22Rv1 (cell line): ENCODE data around the gene BRD4.

Source experiments
- H3K27ac ChIP-seq: fragments of 450-650 bp; 2 replicates; pipeline ENCODE4 v1.5.1; 2017
- CTCF ChIP-seq: fragments of 450-650 bp; IDR thresholded peaks from 2 replicates; pipeline ENCODE4 v1.5.1; 2017; ENCODE audit warnings: mild to moderate bottlenecking
- ZFX ChIP-seq: fragments of 450-650 bp; IDR thresholded peaks from 2 replicates; pipeline ENCODE4 v1.6.1; 2017; ENCODE audit warnings: antibody characterized with exemption, borderline replicate concordance

The BRD4 gene

GRCh38 chr19:15248106-15248505 lies 84.2 kb downstream of the BRD4 start:
- H3K27ac ChIP-seq: no peak overlapping the region; the same call in 1 of the 2 replicates
- no peak for TF ChIP-seq CTCF
- TF ChIP-seq ZFX: no peak

DNA sequence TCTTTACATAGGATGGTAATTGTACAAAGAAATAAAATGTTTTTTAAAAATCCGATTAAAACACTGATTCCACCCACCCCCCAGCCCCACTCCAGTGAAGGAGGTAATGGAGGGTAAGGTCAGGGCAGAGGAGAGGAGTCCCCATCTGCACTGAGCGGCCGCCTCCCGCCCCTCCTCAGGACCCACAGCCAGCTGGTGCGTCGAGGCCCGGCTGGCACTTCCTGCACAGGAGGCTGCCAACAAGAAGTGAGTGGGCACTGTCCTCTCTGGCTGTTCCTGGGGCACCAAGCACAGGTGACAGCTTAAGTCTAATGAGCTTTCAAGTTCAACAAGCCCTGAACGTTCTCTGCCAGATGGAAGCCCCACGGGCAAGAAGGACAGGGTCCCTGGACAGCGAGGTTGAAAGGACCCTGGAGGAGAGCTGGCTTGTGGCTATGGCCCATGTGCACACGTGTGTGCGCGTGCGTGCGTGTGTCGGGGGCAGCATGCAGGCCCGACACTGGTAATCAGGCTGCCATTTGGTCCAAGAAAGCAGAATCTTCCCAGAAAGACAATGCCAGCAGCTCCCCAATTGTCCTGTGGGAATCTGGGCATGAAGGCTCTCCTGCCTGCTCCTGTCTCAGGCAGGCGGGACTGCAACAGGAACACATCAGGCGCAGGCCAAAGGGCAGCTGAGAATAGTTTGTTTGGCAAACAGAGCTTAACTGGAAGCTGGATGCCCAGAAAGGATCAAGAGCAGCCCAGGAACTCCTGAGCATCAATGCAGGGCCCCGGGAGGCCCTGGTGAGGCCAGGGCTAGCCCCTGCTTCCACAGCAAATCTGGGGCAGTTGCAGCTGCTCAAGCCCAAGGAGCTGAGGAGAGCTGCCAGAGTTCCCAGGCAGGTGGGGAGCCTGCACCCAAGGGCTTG lies 85.0 kb downstream of the BRD4 start:
- TF ChIP-seq ZFX (no peak), CTCF (no peak)
- no peak overlapping the region for H3K27ac ChIP-seq

DNA sequence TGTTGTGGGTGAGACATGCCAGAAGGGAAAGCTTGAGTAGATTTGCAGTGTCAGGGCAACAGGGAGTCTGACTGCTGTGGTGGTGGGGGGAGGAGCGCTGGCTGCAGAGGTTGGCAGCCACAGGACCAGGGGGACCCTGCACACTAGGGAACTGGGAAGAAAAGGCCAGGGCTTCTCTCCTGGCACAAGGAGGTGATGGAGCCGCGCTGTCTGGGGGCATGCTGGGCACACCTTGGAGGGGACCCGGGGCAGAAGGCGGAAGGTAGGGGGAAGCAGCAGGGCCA lies 86.2 kb downstream of the BRD4 start:
- no peak overlapping the region for H3K27ac ChIP-seq
- TF ChIP-seq CTCF: no peak
- TF ChIP-seq ZFX: no peak

DNA sequence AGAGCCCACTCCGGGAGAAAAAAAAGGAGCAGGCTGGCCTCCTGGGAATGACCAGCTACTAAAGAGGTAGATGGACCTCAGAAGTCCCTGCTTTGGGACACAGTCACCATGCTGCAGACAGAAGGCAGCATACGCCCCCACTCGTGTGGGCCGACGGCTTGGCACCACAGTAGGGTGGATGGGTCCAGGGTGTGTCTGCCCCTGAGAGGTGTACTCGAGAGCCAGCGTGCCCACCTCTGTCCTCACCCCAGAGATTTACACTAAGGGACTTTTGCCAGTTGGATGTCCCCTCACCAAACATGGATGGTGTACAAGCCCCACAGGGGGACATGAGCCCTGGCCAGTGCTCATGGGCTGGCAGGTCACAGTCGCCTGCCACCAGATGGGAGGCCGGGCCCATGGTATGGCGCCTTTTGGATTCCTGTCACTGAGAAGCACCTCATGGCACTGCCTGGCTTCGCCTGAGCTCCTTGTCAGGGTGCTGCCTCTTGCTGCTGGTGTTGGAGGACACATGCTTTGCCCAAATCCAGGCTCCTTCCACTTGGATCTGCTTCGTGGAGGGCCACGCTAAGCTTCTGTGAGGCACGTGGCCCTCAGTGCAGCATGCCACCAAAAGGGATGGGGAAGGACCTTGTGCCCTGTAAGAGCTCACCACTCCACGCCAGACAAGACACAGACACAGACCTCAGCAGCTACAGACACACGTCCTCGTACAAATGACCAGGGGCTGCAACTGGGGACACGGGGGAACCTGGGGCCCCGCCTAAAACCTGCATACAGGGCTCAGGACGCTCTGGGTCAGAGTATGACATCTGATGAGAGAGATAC lies 86.8 kb downstream of the BRD4 start:
- TF ChIP-seq CTCF (no peak), ZFX (no peak)
- H3K27ac ChIP-seq: no peak overlapping the region

- TF ChIP-seq CTCF (no peak), ZFX (no peak)
- H3K27ac ChIP-seq: no peak overlapping the region
These were observed 87.5 kb downstream of the BRD4 start for GRCh38 chr19:15244808-15245207.

- TF ChIP-seq ZFX (no peak), CTCF (no peak)
- no peak overlapping the region for H3K27ac ChIP-seq
These were observed 88.1 kb downstream of the BRD4 start for GRCh38 chr19:15244106-15244803.
